Activated CD4-positive, alpha-beta memory T cell treated with anti-CD3 and anti-CD28 coated beads for 36 hours (primary cell): ENCODE data around the gene OGDHL. TPM values are rescaled to one million over a fixed set of nuclear protein-coding genes. Genes with fewer than 3 reads are reported as not detected.
A peak's percentile ranks its signal among the peaks of the same experiment; 100 is the strongest.
"Not testable (repeated sequence)": the region's sequence is repeated elsewhere in the genome, so short reads cannot be mapped to it uniquely, and the experiment has no call there.

Experiments
- CTCF ChIA-PET: fragments of 350-600 bp; sonication (Branson Sonifier 250); formaldehyde crosslinking; loops from one replicate; lab custom pipeline; 2021; ENCODE audit warnings: antibody characterized with exemption, inconsistent platforms; lab: Charles Lee
- POLR2A ChIA-PET: fragments of 350-600 bp; sonication (Branson Sonifier 250); formaldehyde crosslinking; loops from one replicate; lab custom pipeline; 2021; ENCODE audit warnings: antibody characterized with exemption; lab: Charles Lee
- DNase-seq: peaks from one replicate; pipeline ENCODE4 v3.0.0-alpha.2; 2020
- H3K27ac Mint-ChIP-seq: one replicate; pipeline ENCODE4 v1.8.0; 2021; ENCODE audit warnings: mixed read lengths
- H3K27me3 Mint-ChIP-seq: one replicate; pipeline ENCODE4 v1.8.0; 2021; ENCODE audit warnings: mixed read lengths
- H3K36me3 Mint-ChIP-seq: one replicate; pipeline ENCODE4 v1.8.0; 2021; ENCODE audit warnings: mixed read lengths
- H3K4me1 Mint-ChIP-seq: one replicate; pipeline ENCODE4 v1.8.0; 2021; ENCODE audit warnings: low read depth, mixed read lengths
- H3K4me3 Mint-ChIP-seq: one replicate; pipeline ENCODE4 v1.8.0; 2021; ENCODE audit warnings: mild to moderate bottlenecking, mixed read lengths
- H3K9me3 Mint-ChIP-seq: one replicate; pipeline ENCODE4 v1.8.0; 2021; ENCODE audit warnings: mixed read lengths
- intact Hi-C: fragments of 100-400 bp; cut with micrococcal nuclease; formaldehyde crosslinking; loops from one replicate; pipeline ENCODE4 v1.15.1; 2023
- total RNA-seq, 2 experiments: library from RNA; stranded (reverse); gene quantifications; one replicate each; pipeline ENCODE4 v1.2.3, GENCODE V29; 2021

Gene OGDHL
- total RNA-seq: under 1 TPM; 0.36 to 0.40 TPM

DNA sequence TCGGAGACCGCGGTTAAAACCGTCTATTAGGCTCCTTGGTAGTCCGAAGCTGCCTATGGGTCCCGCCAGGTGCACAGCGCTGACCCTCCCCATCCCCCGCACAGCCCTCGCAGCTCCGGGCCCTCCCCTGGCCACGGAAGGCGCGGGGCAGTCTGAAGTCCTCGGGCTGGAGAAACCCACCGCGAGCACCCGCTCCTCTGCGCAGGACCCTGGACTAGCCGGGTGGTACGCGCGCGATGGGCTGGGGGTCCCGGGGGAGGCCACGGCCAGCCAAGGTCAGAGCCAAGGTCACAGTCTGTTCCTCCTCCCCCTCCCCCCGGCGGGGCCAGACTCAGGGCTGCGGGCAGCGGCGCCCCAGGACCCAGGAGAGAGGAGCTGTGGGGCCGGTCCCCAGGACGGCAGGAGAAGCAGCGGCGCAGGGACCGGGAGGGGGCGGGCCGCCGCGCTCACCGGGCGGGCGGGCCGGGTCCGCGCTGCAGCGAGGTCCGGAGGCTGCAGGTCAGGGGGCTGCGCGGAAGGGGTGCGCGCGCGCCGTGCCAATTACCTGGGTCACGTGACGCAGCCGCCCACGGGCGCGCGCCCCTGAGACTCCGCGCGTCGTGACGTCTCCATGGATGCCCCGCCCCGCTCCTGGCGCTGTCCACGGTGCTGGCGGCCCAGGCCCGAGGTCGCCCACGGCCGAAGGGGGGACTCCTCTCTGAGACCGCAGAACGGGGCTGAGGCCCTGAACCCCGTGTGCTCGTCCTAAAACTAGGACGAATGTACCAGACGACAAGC, at the start of gene OGDHL:
Gene OGDHL (minus strand): TSS at position 535 of the 777 bp plus-strand sequence. CDS start 3,731 bp downstream, outside the sequence.
- peak within 1 kb of the TSS; percentile 23 for H3K4me3 Mint-ChIP-seq
- peaks cover 3% of the 10 kb centered on the region for H3K4me1 Mint-ChIP-seq
- intact Hi-C loops: loop anchor here (2.0 kb wide), 1 partner anchor 155 kb away; no protein-coding TSS in a partner anchor
- no peaks in the 10 kb centered on the region for H3K9me3 Mint-ChIP-seq
- peak; percentile 62 for DNase-seq
- H3K27ac Mint-ChIP-seq: no peak within 1 kb of the TSS
- ChIA-PET POLR2A (no interaction called here), CTCF (no interaction called here)
- peaks cover 36% of the 10 kb centered on the region for H3K27me3 Mint-ChIP-seq
- peaks cover 2% of the 10 kb centered on the region for H3K36me3 Mint-ChIP-seq

- intact Hi-C loops: no loop called here
- ChIA-PET POLR2A (no interaction called here), CTCF (no interaction called here)
- Mint-ChIP-seq H3K9me3 (peaks cover 8% of the 10 kb centered on the region), H3K36me3 (peaks cover 4% of the 10 kb centered on the region), H3K27me3 (peaks cover 2% of the 10 kb centered on the region), H3K4me1 (no peaks in the 10 kb centered on the region), H3K27ac (no peak overlapping the region), H3K4me3 (no peak overlapping the region)
- DNase-seq: no peak
These were observed 41.9 kb upstream of the OGDHL start for GRCh38 chr10:49803988-49804387.

GRCh38 chr10:49798275-49798674, 36.2 kb upstream of the OGDHL start:
- no peaks in the 10 kb centered on the region for H3K9me3 Mint-ChIP-seq
- H3K4me3 Mint-ChIP-seq: no peak overlapping the region
- no peaks in the 10 kb centered on the region for H3K36me3 Mint-ChIP-seq
- intact Hi-C loops: no loop called here
- CTCF ChIA-PET: no interaction called here
- H3K27ac Mint-ChIP-seq: no peak overlapping the region
- peaks cover 6% of the 10 kb centered on the region for H3K27me3 Mint-ChIP-seq
- DNase-seq: no peak
- POLR2A ChIA-PET: no interaction called here
- no peaks in the 10 kb centered on the region for H3K4me1 Mint-ChIP-seq

DNA sequence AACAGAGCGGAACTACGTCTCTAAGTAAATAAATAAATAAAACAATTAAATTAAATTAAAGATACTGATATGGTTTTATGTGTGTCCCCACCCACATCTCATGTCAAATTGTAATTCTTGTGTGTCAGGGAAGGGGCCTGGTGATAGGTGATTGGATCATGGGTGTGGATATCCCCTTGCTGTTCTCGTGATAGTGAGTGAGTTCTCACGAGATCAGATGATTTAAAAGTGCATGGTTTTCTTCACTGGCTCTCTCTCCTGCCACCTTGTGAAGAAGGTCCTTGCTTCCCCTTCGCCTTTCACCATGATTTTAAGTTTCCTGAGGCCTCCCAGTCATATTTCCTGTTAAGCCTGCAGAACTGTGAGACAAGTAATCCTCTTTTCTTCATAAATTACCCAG, 29.0 kb upstream of the OGDHL start:
- CTCF ChIA-PET: no interaction called here
- POLR2A ChIA-PET: no interaction called here
- Mint-ChIP-seq H3K27me3 (peaks cover 4% of the 10 kb centered on the region), H3K4me1 (no peaks in the 10 kb centered on the region), H3K4me3 (no peak overlapping the region), H3K36me3 (no peaks in the 10 kb centered on the region), H3K9me3 (no peaks in the 10 kb centered on the region), H3K27ac (no peak overlapping the region)
- no peak for DNase-seq
- intact Hi-C loops: no loop called here

- Mint-ChIP-seq H3K27me3 (peaks cover 15% of the 10 kb centered on the region), H3K4me3 (no peak overlapping the region), H3K36me3 (no peaks in the 10 kb centered on the region), H3K27ac (no peak overlapping the region), H3K4me1 (no peaks in the 10 kb centered on the region), H3K9me3 (no peaks in the 10 kb centered on the region)
- CTCF ChIA-PET: no interaction called here
- POLR2A ChIA-PET: no interaction called here
- intact Hi-C loops: no loop called here
- no peak for DNase-seq
These were observed 22.6 kb upstream of the OGDHL start for GRCh38 chr10:49784681-49785080.

- no peaks in the 10 kb centered on the region for H3K4me1 Mint-ChIP-seq
- no peak overlapping the region for H3K27ac Mint-ChIP-seq
- peaks cover 15% of the 10 kb centered on the region for H3K27me3 Mint-ChIP-seq
- no peak overlapping the region for H3K4me3 Mint-ChIP-seq
- DNase-seq: no peak
- H3K9me3 Mint-ChIP-seq: no peaks in the 10 kb centered on the region
- intact Hi-C loops: no loop called here
- no peaks in the 10 kb centered on the region for H3K36me3 Mint-ChIP-seq
- CTCF ChIA-PET: no interaction called here
- POLR2A ChIA-PET: no interaction called here
These were observed 21.5 kb upstream of the OGDHL start for GRCh38 chr10:49783645-49784044.

DNA sequence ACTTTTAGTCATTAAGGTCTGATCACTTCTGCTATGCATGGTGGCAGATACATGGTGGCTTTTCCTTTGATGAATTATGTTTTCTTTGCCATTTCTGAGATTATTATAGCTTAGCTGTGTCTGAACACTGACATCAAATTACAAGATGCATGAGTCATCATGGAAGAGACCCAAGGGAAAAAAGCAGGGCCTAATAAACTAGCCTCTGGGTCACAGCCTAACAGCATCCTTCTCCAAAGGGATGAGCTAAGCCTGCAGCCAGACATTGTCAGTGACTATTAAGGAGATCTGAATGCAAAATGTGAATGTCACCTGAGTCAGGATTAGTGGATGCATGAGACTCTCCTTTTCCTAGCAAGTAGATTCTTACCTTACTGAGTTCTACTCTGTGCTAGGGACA, 19.1 kb upstream of the OGDHL start:
- no peak overlapping the region for H3K27ac Mint-ChIP-seq
- no peaks in the 10 kb centered on the region for H3K36me3 Mint-ChIP-seq
- peaks cover 17% of the 10 kb centered on the region for H3K27me3 Mint-ChIP-seq
- DNase-seq: no peak
- no peaks in the 10 kb centered on the region for H3K4me1 Mint-ChIP-seq
- POLR2A ChIA-PET: no interaction called here
- CTCF ChIA-PET: interaction anchor here (1.3 kb wide), 1 partner anchor 188 kb away, joined by 3 read pairs; no protein-coding TSS in a partner anchor
- H3K9me3 Mint-ChIP-seq: no peaks in the 10 kb centered on the region
- H3K4me3 Mint-ChIP-seq: no peak overlapping the region
- intact Hi-C loops: no loop called here

DNA sequence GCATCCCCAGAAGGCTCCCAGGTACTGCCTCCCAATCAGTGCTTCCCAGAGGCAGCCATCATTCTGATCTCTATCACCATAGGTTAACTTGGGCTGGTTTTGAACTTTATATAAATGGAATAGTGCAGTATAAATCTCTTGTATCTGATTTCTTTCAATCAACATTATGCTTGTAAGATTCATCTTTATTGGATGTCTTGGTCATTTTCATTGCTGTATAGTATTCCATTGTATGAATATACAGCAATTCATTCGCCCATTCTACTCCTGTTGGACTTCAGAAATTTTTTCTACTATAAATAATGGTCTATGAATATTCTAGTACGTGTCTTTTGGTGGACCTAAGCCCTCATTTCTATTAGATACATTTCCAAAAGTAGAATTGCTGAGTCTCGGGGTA, 16.1 kb upstream of the OGDHL start:
- no peaks in the 10 kb centered on the region for H3K4me1 Mint-ChIP-seq
- no peak overlapping the region for H3K27ac Mint-ChIP-seq
- CTCF ChIA-PET: no interaction called here
- H3K27me3 Mint-ChIP-seq: peaks cover 3% of the 10 kb centered on the region
- intact Hi-C loops: no loop called here
- no peaks in the 10 kb centered on the region for H3K9me3 Mint-ChIP-seq
- H3K4me3 Mint-ChIP-seq: no peak overlapping the region
- H3K36me3 Mint-ChIP-seq: no peaks in the 10 kb centered on the region
- POLR2A ChIA-PET: no interaction called here
- DNase-seq: no peak

DNA sequence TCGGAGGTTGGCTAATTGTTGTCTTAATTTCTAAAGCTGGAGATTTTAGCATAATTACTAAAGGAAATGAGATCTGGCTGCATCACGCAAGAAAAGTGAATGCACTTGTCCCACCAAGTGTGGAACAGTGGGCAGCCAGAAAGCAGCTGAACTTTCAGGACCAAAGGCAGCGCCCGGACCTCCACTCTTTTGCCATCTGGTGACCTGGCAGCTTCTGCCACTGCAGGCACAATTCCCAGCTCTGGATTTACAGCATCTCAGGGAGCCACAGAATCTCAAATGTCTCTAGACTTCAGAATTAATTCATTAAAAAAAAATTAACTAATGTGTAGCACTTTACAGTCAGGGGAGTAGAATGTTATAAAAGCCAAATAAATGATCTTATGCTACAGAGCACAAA, 14.7 kb upstream of the OGDHL start:
- CTCF ChIA-PET: no interaction called here
- no peaks in the 10 kb centered on the region for H3K9me3 Mint-ChIP-seq
- DNase-seq: no peak
- H3K4me1 Mint-ChIP-seq: no peaks in the 10 kb centered on the region
- intact Hi-C loops: no loop called here
- no peak overlapping the region for H3K4me3 Mint-ChIP-seq
- H3K27ac Mint-ChIP-seq: no peak overlapping the region
- POLR2A ChIA-PET: no interaction called here
- H3K36me3 Mint-ChIP-seq: no peaks in the 10 kb centered on the region
- H3K27me3 Mint-ChIP-seq: peaks cover 12% of the 10 kb centered on the region

GRCh38 chr10:49775014-49775413, 12.9 kb upstream of the OGDHL start:
- no peak for DNase-seq
- no peaks in the 10 kb centered on the region for H3K36me3 Mint-ChIP-seq
- no peaks in the 10 kb centered on the region for H3K4me1 Mint-ChIP-seq
- CTCF ChIA-PET: no interaction called here
- intact Hi-C loops: no loop called here
- peaks cover 16% of the 10 kb centered on the region for H3K27me3 Mint-ChIP-seq
- no peak overlapping the region for H3K4me3 Mint-ChIP-seq
- POLR2A ChIA-PET: no interaction called here
- H3K9me3 Mint-ChIP-seq: no peaks in the 10 kb centered on the region
- no peak overlapping the region for H3K27ac Mint-ChIP-seq

GRCh38 chr10:49772944-49773343, 10.8 kb upstream of the OGDHL start:
- H3K4me3 Mint-ChIP-seq, H3K4me1 Mint-ChIP-seq, POLR2A ChIA-PET, intact Hi-C loops, CTCF ChIA-PET, H3K9me3 Mint-ChIP-seq, H3K36me3 Mint-ChIP-seq, H3K27ac Mint-ChIP-seq, DNase-seq: not testable (repeated sequence)
- H3K27me3 Mint-ChIP-seq: peaks cover 23% of the 10 kb centered on the region

- CTCF ChIA-PET, H3K27ac Mint-ChIP-seq, H3K4me3 Mint-ChIP-seq, H3K36me3 Mint-ChIP-seq, H3K9me3 Mint-ChIP-seq, DNase-seq, intact Hi-C loops, H3K4me1 Mint-ChIP-seq, POLR2A ChIA-PET: not testable (repeated sequence)
- H3K27me3 Mint-ChIP-seq: peaks cover 38% of the 10 kb centered on the region
These were observed 8.9 kb upstream of the OGDHL start for GRCh38 chr10:49771046-49771445.

DNA sequence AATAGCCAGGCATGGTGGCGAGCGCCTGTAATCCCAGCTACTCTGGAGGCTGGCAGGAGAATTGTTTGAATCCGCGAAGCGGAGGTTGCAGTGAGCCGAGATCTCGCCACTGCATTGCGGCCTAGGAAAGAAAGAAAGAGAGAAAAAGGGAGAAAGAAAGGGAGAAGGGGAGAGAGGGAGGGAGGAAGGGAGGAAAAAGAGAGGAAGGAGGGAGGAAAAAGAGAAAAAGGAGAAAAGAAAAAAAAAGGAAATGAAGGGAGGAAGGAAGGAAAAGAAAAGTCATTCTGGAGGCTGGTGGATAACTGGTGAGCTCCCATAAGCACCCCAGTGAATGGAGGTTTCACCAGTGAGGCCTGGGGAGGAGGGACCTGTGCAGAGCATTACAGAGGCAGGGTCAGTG, 7.6 kb upstream of the OGDHL start:
- no peaks in the 10 kb centered on the region for H3K9me3 Mint-ChIP-seq
- intact Hi-C loops: no loop called here
- CTCF ChIA-PET: no interaction called here

More for the DNA sequence above, 7.6 kb upstream of the OGDHL start:
- POLR2A ChIA-PET: no interaction called here
- H3K4me3 Mint-ChIP-seq: no peak overlapping the region
- peaks cover 38% of the 10 kb centered on the region for H3K27me3 Mint-ChIP-seq
- H3K27ac Mint-ChIP-seq: no peak overlapping the region
- DNase-seq: no peak
- H3K4me1 Mint-ChIP-seq: no peaks in the 10 kb centered on the region
- peaks cover 4% of the 10 kb centered on the region for H3K36me3 Mint-ChIP-seq
